ENCODE data around the gene MBP. TPM values are rescaled to one million over a fixed set of nuclear protein-coding genes. Genes with fewer than 3 reads are reported as not detected.

The MBP gene
- total and polyA plus RNA-seq, 10 of the 15 experiments (the other 5 are each of a cell fraction or from before 2014, with no cell fraction given) = 12.2 to 67.8 (median 42.1) TPM

- Histone ChIP-seq H3K79me2 (ENCODE audit: control insufficient read depth, insufficient read depth, low read length) (no peaks in the 10 kb centered on the region; the same call in none of the 2 replicates), H3K36me3 (ENCODE audit: control insufficient read depth in 2 of 2, insufficient read depth in 2 of 2, low read length in 1 of 2) (peaks cover 13 to 17% of the 10 kb centered on the region in 2 experiments), H4K20me1 (ENCODE audit: control insufficient read depth, insufficient read depth) (no peaks in the 10 kb centered on the region), H3K9ac (ENCODE audit: control insufficient read depth, insufficient read depth, low read length) (no peak overlapping the region), H3K4me1 (ENCODE audit: control insufficient read depth, insufficient read depth, low read length) (peaks cover under 1% of the 10 kb centered on the region; the same call in 1 of the 2 replicates), H3K4me3 (no peak overlapping the region), H3K27me3 (replicated peaks in 1 of 2; ENCODE audit: control insufficient read depth in 2 of 2, insufficient read depth in 2 of 2, low read length in 1 of 2) (no peaks in the 10 kb centered on the region), H3K4me2 (ENCODE audit: control insufficient read depth, insufficient read depth) (no peak overlapping the region), H3K27ac (ENCODE audit: control insufficient read depth, insufficient read depth) (no peak overlapping the region), H2AFZ (ENCODE audit: control insufficient read depth, low read depth, low read length) (no peak overlapping the region), H3K9me3 (replicated peaks; ENCODE audit: control insufficient read depth, insufficient read depth, low read length) (no peaks in the 10 kb centered on the region; the same call in 2 of the 3 replicates)
- ATAC-seq (no peak), DNase-seq (ENCODE audit: low read depth, low spot score) (no peak), FAIRE-seq (no peak)
- no peak for TF ChIP-seq FOS (IDR thresholded peaks at IDR 0.05; ENCODE audit: borderline replicate concordance, extremely low read depth, insufficient read length)
- TF ChIP-seq CHD2 (IDR thresholded peaks at IDR 0.05; ENCODE audit: borderline replicate concordance, low read depth, low read length) = no peak
- TF ChIP-seq CHD1 (IDR thresholded peaks at IDR 0.05; ENCODE audit: low read depth, low read length) = no peak
- no peak for TF ChIP-seq SMARCA5 (IDR thresholded peaks at IDR 0.05)
- no peak for TF ChIP-seq HDGF (IDR thresholded peaks at IDR 0.05)
- WGBS (ENCODE audit: insufficient coverage, insufficient replicate concordance, low lambda C conversion rate, missing lambda C conversion rate) = 93% methylated on average over 8 of the region's 8 CpGs
- intact Hi-C loops (cut with micrococcal nuclease; ENCODE audit: unreplicated experiment) = no loop called here
- RAD21 ChIA-PET (ENCODE audit: unreplicated experiment) = no interaction called here
- no TSS peak for BruUV-seq (replicated peaks)
- CTCF ChIA-PET = interaction anchor here (0.8 to 2.0 kb wide), 2 partner anchors 47 to 164 kb away, joined by 4 to 7 read pairs; no protein-coding TSS in a partner anchor
- in situ Hi-C loops (cut with MboI) = no loop called here
- POLR2A ChIA-PET = no interaction called here
- SMC1A ChIA-PET (ENCODE audit: uncharacterized antibody, unreplicated experiment) = interaction anchor here (1.0 to 1.2 kb wide), 2 partner anchors 19 to 163 kb away, joined by 4 to 5 read pairs; no protein-coding TSS in a partner anchor
Observed at GRCh38 chr18:77047803-77048419, 84.7 kb downstream of the MBP start.

- TF ChIP-seq NFYA (IDR thresholded peaks at IDR 0.05; ENCODE audit: borderline replicate concordance, low read depth, low read length) (no peak), YBX1 (IDR thresholded peaks at IDR 0.05) (no peak), ZNF274 (IDR thresholded peaks at IDR 0.05; ENCODE audit: insufficient read depth, insufficient read length) (no peak), SREBF2 (IDR thresholded peaks at IDR 0.05; ENCODE audit: low read length) (no peak), MTA2 (IDR thresholded peaks at IDR 0.05; ENCODE audit: low read depth) (no peak)
- TF ChIP-seq, protein P1, sequence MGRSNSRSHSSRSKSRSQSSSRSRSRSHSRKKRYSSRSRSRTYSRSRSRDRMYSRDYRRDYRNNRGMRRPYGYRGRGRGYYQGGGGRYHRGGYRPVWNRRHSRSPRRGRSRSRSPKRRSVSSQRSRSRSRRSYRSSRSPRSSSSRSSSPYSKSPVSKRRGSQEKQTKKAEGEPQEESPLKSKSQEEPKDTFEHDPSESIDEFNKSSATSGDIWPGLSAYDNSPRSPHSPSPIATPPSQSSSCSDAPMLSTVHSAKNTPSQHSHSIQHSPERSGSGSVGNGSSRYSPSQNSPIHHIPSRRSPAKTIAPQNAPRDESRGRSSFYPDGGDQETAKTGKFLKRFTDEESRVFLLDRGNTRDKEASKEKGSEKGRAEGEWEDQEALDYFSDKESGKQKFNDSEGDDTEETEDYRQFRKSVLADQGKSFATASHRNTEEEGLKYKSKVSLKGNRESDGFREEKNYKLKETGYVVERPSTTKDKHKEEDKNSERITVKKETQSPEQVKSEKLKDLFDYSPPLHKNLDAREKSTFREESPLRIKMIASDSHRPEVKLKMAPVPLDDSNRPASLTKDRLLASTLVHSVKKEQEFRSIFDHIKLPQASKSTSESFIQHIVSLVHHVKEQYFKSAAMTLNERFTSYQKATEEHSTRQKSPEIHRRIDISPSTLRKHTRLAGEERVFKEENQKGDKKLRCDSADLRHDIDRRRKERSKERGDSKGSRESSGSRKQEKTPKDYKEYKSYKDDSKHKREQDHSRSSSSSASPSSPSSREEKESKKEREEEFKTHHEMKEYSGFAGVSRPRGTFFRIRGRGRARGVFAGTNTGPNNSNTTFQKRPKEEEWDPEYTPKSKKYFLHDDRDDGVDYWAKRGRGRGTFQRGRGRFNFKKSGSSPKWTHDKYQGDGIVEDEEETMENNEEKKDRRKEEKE (IDR thresholded peaks at IDR 0.05) = no peak
Observed at GRCh38 chr18:77046994-77047393, 85.6 kb downstream of the MBP start.

More at GRCh38 chr18:77046994-77047393, 85.6 kb downstream of the MBP start:
- ATAC-seq (no peak), FAIRE-seq (no peak), DNase-seq (ENCODE audit: low read depth, low spot score) (no peak)
- Histone ChIP-seq H3K4me3 (no peak overlapping the region), H3K4me1 (ENCODE audit: control insufficient read depth, insufficient read depth, low read length) (no peaks in the 10 kb centered on the region), H3K27ac (ENCODE audit: control insufficient read depth, insufficient read depth) (no peak overlapping the region), H3K4me2 (ENCODE audit: control insufficient read depth, insufficient read depth) (no peak overlapping the region), H3K9ac (ENCODE audit: control insufficient read depth, insufficient read depth, low read length) (no peak overlapping the region), H3K79me2 (ENCODE audit: control insufficient read depth, insufficient read depth, low read length) (no peaks in the 10 kb centered on the region; the same call in none of the 2 replicates), H3K9me3 (replicated peaks; ENCODE audit: control insufficient read depth, insufficient read depth, low read length) (peaks cover 2% of the 10 kb centered on the region; the same call in 2 of the 3 replicates), H2AFZ (ENCODE audit: control insufficient read depth, low read depth, low read length) (no peak overlapping the region), H4K20me1 (ENCODE audit: control insufficient read depth, insufficient read depth) (no peaks in the 10 kb centered on the region), H3K27me3 (replicated peaks in 1 of 2; ENCODE audit: control insufficient read depth in 2 of 2, insufficient read depth in 2 of 2, low read length in 1 of 2) (no peaks in the 10 kb centered on the region), H3K36me3 (ENCODE audit: control insufficient read depth in 2 of 2, insufficient read depth in 2 of 2, low read length in 1 of 2) (peaks cover 13 to 17% of the 10 kb centered on the region in 2 experiments)
- BruUV-seq (replicated peaks) = no TSS peak
- SMC1A ChIA-PET (ENCODE audit: uncharacterized antibody, unreplicated experiment) = interaction anchor here (1.0 to 1.2 kb wide), 2 partner anchors 11 to 164 kb away, joined by 3 to 5 read pairs; no protein-coding TSS in a partner anchor
- in situ Hi-C loops (cut with MboI) = no loop called here
- intact Hi-C loops (cut with micrococcal nuclease; ENCODE audit: unreplicated experiment) = no loop called here
- POLR2A ChIA-PET = no interaction called here
- WGBS (ENCODE audit: insufficient coverage, insufficient replicate concordance, low lambda C conversion rate, missing lambda C conversion rate) = 98% methylated on average over 17 of the region's 17 CpGs
- CTCF ChIA-PET = no interaction called here
- RAD21 ChIA-PET (ENCODE audit: unreplicated experiment) = no interaction called here

Data from GM12878 (cell line).